Measurements from ENCODE around the gene KY.

KY gene

GRCh38 chr3:134638385-134639030, 12.3 kb downstream of the KY start:
- Histone ChIP-seq H3K27me3 (replicated peaks in 2 of 5; ENCODE audit: control insufficient read depth in 4 of 5, insufficient read depth in 5 of 5, low read length in 4 of 5) (no peaks in the 10 kb centered on the region), H3K36me3 (ENCODE audit: control insufficient read depth in 4 of 4, insufficient read depth in 4 of 4, low read length in 3 of 4) (no peaks in the 10 kb centered on the region), H3K4me3 (ENCODE audit: control insufficient read depth in 1 of 7, extremely low read depth in 1 of 7, insufficient read depth in 4 of 7, low read depth in 2 of 7, low read length in 6 of 7) (no peak overlapping the region), H3K9me3 (ENCODE audit: control extremely low read depth in 1 of 5, control insufficient read depth in 4 of 5, insufficient read depth in 2 of 5, low read depth in 1 of 5, low read length in 4 of 5) (peaks cover 0 to 5% (median 0%) of the 10 kb centered on the region in 5 experiments), H3K4me1 (ENCODE audit: control extremely low read depth in 1 of 4, control insufficient read depth in 4 of 4, insufficient read depth in 4 of 4, low read length in 3 of 4) (peaks cover 0 to 2% (median 0%) of the 10 kb centered on the region in 4 experiments), H3K27ac (ENCODE audit: insufficient read depth in 1 of 2, low read depth in 1 of 2, low read length in 2 of 2, poor library complexity in 1 of 2, severe bottlenecking in 2 of 2) (no peak overlapping the region)
- ChIA-PET POLR2A (no interaction called here), CTCF (interaction anchor here (1.0 to 18.3 kb wide), 5 partner anchors 12 to 116 kb away, joined by 3 to 238 read pairs (median 4); partner anchors contain the start of gene KY)
- no peak for DNase-seq
- 98% methylated on average over 5 of the region's 6 CpGs for WGBS (ENCODE audit: insufficient coverage)

GRCh38 chr3:134636406-134636805, 14.4 kb downstream of the KY start:
- Histone ChIP-seq H3K36me3 (ENCODE audit: control insufficient read depth in 4 of 4, insufficient read depth in 4 of 4, low read length in 3 of 4) (no peaks in the 10 kb centered on the region), H3K27me3 (replicated peaks in 2 of 5; ENCODE audit: control insufficient read depth in 4 of 5, insufficient read depth in 5 of 5, low read length in 4 of 5) (no peaks in the 10 kb centered on the region), H3K9me3 (ENCODE audit: control extremely low read depth in 1 of 5, control insufficient read depth in 4 of 5, insufficient read depth in 2 of 5, low read depth in 1 of 5, low read length in 4 of 5) (peaks cover 0 to 10% (median 0%) of the 10 kb centered on the region in 5 experiments), H3K4me1 (ENCODE audit: control extremely low read depth in 1 of 4, control insufficient read depth in 4 of 4, insufficient read depth in 4 of 4, low read length in 3 of 4) (peaks cover 0 to 2% (median 0%) of the 10 kb centered on the region in 4 experiments), H3K27ac (ENCODE audit: insufficient read depth in 1 of 2, low read depth in 1 of 2, low read length in 2 of 2, poor library complexity in 1 of 2, severe bottlenecking in 2 of 2) (no peak overlapping the region), H3K4me3 (ENCODE audit: control insufficient read depth in 1 of 7, extremely low read depth in 1 of 7, insufficient read depth in 4 of 7, low read depth in 2 of 7, low read length in 6 of 7) (no peak overlapping the region)
- ChIA-PET POLR2A (no interaction called here), CTCF (interaction anchor here (18.3 kb wide), 1 partner anchor 32 kb away, joined by 238 read pairs; no protein-coding TSS in a partner anchor)
- WGBS (ENCODE audit: insufficient coverage) = no CpG with 5 or more reads among the region's 1 CpG
- DNase-seq = no peak

DNA sequence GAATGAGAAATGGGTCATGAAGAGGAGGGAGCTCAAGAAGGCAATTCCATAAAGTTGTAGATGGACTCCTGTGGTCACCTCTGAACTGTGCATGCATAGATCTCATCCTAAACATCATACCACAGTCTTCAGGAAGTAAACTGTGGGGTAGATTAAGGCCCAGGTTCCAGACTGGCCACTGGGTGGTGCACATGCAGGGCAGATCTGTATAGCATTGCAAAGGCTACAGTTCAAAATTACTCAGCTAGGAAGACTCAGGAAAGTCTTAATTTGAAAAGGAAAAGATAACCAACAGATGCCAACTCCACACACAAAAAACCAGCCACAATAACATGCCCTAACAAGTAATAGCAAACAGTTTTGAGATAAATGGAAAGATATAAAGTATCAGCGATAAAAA, 20.3 kb downstream of the KY start:
- no CpG with 5 or more reads among the region's 1 CpG for WGBS (ENCODE audit: insufficient coverage)
- Histone ChIP-seq H3K27me3 (replicated peaks in 2 of 5; ENCODE audit: control insufficient read depth in 4 of 5, insufficient read depth in 5 of 5, low read length in 4 of 5) (no peaks in the 10 kb centered on the region), H3K9me3 (ENCODE audit: control extremely low read depth in 1 of 5, control insufficient read depth in 4 of 5, insufficient read depth in 2 of 5, low read depth in 1 of 5, low read length in 4 of 5) (peaks cover 3 to 30% (median 8%) of the 10 kb centered on the region in 5 experiments), H3K4me3 (ENCODE audit: control insufficient read depth in 1 of 7, extremely low read depth in 1 of 7, insufficient read depth in 4 of 7, low read depth in 2 of 7, low read length in 6 of 7) (no peak overlapping the region), H3K27ac (ENCODE audit: insufficient read depth in 1 of 2, low read depth in 1 of 2, low read length in 2 of 2, poor library complexity in 1 of 2, severe bottlenecking in 2 of 2) (no peak overlapping the region), H3K4me1 (ENCODE audit: control extremely low read depth in 1 of 4, control insufficient read depth in 4 of 4, insufficient read depth in 4 of 4, low read length in 3 of 4) (peaks cover 0 to 4% (median 0%) of the 10 kb centered on the region in 4 experiments), H3K36me3 (ENCODE audit: control insufficient read depth in 4 of 4, insufficient read depth in 4 of 4, low read length in 3 of 4) (no peaks in the 10 kb centered on the region)
- ChIA-PET POLR2A (no interaction called here), CTCF (no interaction called here)
- no peak for DNase-seq

DNA sequence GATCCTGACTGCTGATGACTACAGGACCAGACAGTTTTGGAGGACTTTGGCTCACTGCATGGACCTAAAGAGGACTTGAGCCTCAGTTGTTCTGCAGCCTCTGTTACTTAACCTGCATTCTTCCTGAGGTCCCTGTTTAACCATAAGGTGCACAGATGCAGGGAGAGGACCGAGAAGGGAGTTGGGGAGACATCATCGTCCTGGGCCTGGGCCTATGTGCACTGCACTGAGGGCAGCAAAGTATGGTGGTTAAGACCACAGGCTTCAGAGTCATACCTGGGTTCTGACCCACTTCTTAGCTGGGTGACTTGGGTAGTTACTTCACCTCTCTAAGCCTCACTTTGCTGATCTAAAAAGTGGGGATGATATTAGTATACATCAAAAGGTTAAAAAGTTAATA, 21.9 kb downstream of the KY start:
- Histone ChIP-seq H3K27ac (ENCODE audit: insufficient read depth in 1 of 2, low read depth in 1 of 2, low read length in 2 of 2, poor library complexity in 1 of 2, severe bottlenecking in 2 of 2) (no peak overlapping the region), H3K27me3 (replicated peaks in 2 of 5; ENCODE audit: control insufficient read depth in 4 of 5, insufficient read depth in 5 of 5, low read length in 4 of 5) (no peaks in the 10 kb centered on the region), H3K9me3 (ENCODE audit: control extremely low read depth in 1 of 5, control insufficient read depth in 4 of 5, insufficient read depth in 2 of 5, low read depth in 1 of 5, low read length in 4 of 5) (peaks cover 3 to 29% (median 8%) of the 10 kb centered on the region in 5 experiments), H3K36me3 (ENCODE audit: control insufficient read depth in 4 of 4, insufficient read depth in 4 of 4, low read length in 3 of 4) (no peaks in the 10 kb centered on the region), H3K4me3 (ENCODE audit: control insufficient read depth in 1 of 7, extremely low read depth in 1 of 7, insufficient read depth in 4 of 7, low read depth in 2 of 7, low read length in 6 of 7) (no peak overlapping the region), H3K4me1 (ENCODE audit: control extremely low read depth in 1 of 4, control insufficient read depth in 4 of 4, insufficient read depth in 4 of 4, low read length in 3 of 4) (peaks cover 0 to 4% (median 0%) of the 10 kb centered on the region in 4 experiments)
- ChIA-PET POLR2A (no interaction called here), CTCF (interaction anchor here (1.1 kb wide), 1 partner anchor 22 kb away, joined by 3 read pairs; no protein-coding TSS in a partner anchor)
- no peak for DNase-seq
- 95% methylated on average over 2 of the region's 2 CpGs for WGBS (ENCODE audit: insufficient coverage)

- DNase-seq = no peak
- 100% methylated on average over 1 of the region's 1 CpG for WGBS (ENCODE audit: insufficient coverage)
Observed at GRCh38 chr3:134627831-134628230, 23.0 kb downstream of the KY start.

GRCh38 chr3:134625885-134626741, 24.7 kb downstream of the KY start:
- H3K36me3 ChIP-seq (ENCODE audit: control insufficient read depth in 4 of 4, insufficient read depth in 4 of 4, low read length in 3 of 4) = no peaks in the 10 kb centered on the region
- WGBS (ENCODE audit: insufficient coverage) = 100% methylated on average over 3 of the region's 5 CpGs
- H3K9me3 ChIP-seq (ENCODE audit: control extremely low read depth in 1 of 5, control insufficient read depth in 4 of 5, insufficient read depth in 2 of 5, low read depth in 1 of 5, low read length in 4 of 5) = peaks cover 3 to 19% (median 8%) of the 10 kb centered on the region in 5 experiments
- no peak overlapping the region for H3K4me3 ChIP-seq (ENCODE audit: control insufficient read depth in 1 of 7, extremely low read depth in 1 of 7, insufficient read depth in 4 of 7, low read depth in 2 of 7, low read length in 6 of 7)
- no peak for DNase-seq
- H3K4me1 ChIP-seq (ENCODE audit: control extremely low read depth in 1 of 4, control insufficient read depth in 4 of 4, insufficient read depth in 4 of 4, low read length in 3 of 4) = peaks cover 0 to 13% (median under 1%) of the 10 kb centered on the region in 4 experiments
- no peak overlapping the region for H3K27ac ChIP-seq (ENCODE audit: insufficient read depth in 1 of 2, low read depth in 1 of 2, low read length in 2 of 2, poor library complexity in 1 of 2, severe bottlenecking in 2 of 2)
- ChIA-PET CTCF (interaction anchor here (1.1 to 2.6 kb wide), 2 partner anchors 18 to 24 kb away, joined by 3 to 14 read pairs; no protein-coding TSS in a partner anchor), POLR2A (no interaction called here)
- no peaks in the 10 kb centered on the region for H3K27me3 ChIP-seq (replicated peaks in 2 of 5; ENCODE audit: control insufficient read depth in 4 of 5, insufficient read depth in 5 of 5, low read length in 4 of 5)

More at GRCh38 chr3:134627831-134628230, 23.0 kb downstream of the KY start:
- POLR2A ChIA-PET = no interaction called here
- Histone ChIP-seq H3K27me3 (replicated peaks in 2 of 5; ENCODE audit: control insufficient read depth in 4 of 5, insufficient read depth in 5 of 5, low read length in 4 of 5) (no peaks in the 10 kb centered on the region), H3K27ac (ENCODE audit: insufficient read depth in 1 of 2, low read depth in 1 of 2, low read length in 2 of 2, poor library complexity in 1 of 2, severe bottlenecking in 2 of 2) (no peak overlapping the region), H3K36me3 (ENCODE audit: control insufficient read depth in 4 of 4, insufficient read depth in 4 of 4, low read length in 3 of 4) (no peaks in the 10 kb centered on the region), H3K9me3 (ENCODE audit: control extremely low read depth in 1 of 5, control insufficient read depth in 4 of 5, insufficient read depth in 2 of 5, low read depth in 1 of 5, low read length in 4 of 5) (peaks cover 3 to 24% (median 8%) of the 10 kb centered on the region in 5 experiments), H3K4me1 (ENCODE audit: control extremely low read depth in 1 of 4, control insufficient read depth in 4 of 4, insufficient read depth in 4 of 4, low read length in 3 of 4) (peaks cover 0 to 5% (median 0%) of the 10 kb centered on the region in 4 experiments), H3K4me3 (ENCODE audit: control insufficient read depth in 1 of 7, extremely low read depth in 1 of 7, insufficient read depth in 4 of 7, low read depth in 2 of 7, low read length in 6 of 7) (no peak overlapping the region)
- CTCF ChIA-PET = interaction anchor here (1.5 kb wide), 1 partner anchor 14 kb away, joined by 7 read pairs; no protein-coding TSS in a partner anchor

Measured in common myeloid progenitor, CD34-positive (primary cell).